Mammary epithelial cell (primary cell): ENCODE measurements around the gene NEK9.

Experiments used
- CTCF ChIP-seq, 2 donors: IDR thresholded peaks in 1 of 2; conservative IDR thresholded peaks in 1 of 2; 2 replicates each; pipeline ENCODE4 v1.5.1; 2011 to 2012; ENCODE audit warnings: inconsistent platforms in 2 of 2, low read length in 2 of 2, mild to moderate bottlenecking in 2 of 2, control low read depth in 1 of 2, low read depth in 1 of 2; ENCODE audit not compliant: insufficient read depth in 1 of 2; ENCODE audit errors: extremely low read depth in 1 of 2
- EZH2 ChIP-seq: IDR thresholded peaks from 2 replicates; pipeline ENCODE4 v1.6.1; 2012; ENCODE audit warnings: low read length, inconsistent platforms, borderline replicate concordance

DNA sequence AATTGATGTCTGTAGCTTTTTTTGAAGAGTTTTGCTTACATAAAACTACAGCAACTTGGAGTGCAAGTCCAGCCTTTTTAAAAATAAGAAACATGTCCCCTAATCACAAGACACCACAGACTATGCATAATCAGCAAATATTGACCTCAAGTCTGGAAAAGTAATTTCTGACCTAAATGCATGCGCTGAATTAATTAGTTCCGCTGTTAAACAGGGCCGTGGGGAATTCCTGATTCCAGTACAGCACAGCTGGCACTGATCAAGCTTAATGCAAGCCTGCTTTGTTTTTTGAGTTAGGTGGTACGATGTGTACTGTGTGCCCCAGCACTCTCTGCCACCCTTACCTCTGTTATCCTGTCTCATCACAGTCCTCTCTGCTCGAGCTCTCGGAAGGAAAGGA lies 84.8 kb downstream of the NEK9 start:
- TF ChIP-seq CTCF (conservative IDR thresholded peaks at IDR 0.05 in 1 of 2, IDR thresholded peaks at IDR 0.05 in 1 of 2; ENCODE audit: extremely low read depth in 1 of 2, insufficient read depth in 1 of 2, low read depth in 1 of 2, low read length in 2 of 2): no peak
- no peak for TF ChIP-seq EZH2
